Dendritic cell treated with granulocyte-macrophage colony-stimulating factor and Interleukin-4, amounts not matched to agents 40 ng/mL and 50 ng/mL, for 4 days (primary cell): ENCODE data around the gene RBM19.

Source experiments
- H3K27ac Mint-ChIP-seq: one replicate; pipeline ENCODE4 v1.8.0; 2022; ENCODE audit warnings: mild to moderate bottlenecking, mixed read lengths
- H3K27me3 Mint-ChIP-seq: one replicate; pipeline ENCODE4 v1.8.0; 2022; ENCODE audit warnings: mild to moderate bottlenecking, mixed read lengths
- H3K36me3 Mint-ChIP-seq: one replicate; pipeline ENCODE4 v1.8.0; 2022; ENCODE audit warnings: low read depth, mixed read lengths
- H3K4me1 Mint-ChIP-seq: one replicate; pipeline ENCODE4 v1.8.0; 2022; ENCODE audit warnings: low read depth, mixed read lengths
- H3K4me3 Mint-ChIP-seq: one replicate; pipeline ENCODE4 v1.8.0; 2022; ENCODE audit warnings: mild to moderate bottlenecking, moderate library complexity, mixed read lengths
- H3K9me3 Mint-ChIP-seq: one replicate; pipeline ENCODE4 v1.8.0; 2022; ENCODE audit warnings: mixed read lengths
- intact Hi-C: fragments of 100-400 bp; cut with micrococcal nuclease; formaldehyde crosslinking; loops from one replicate; pipeline ENCODE4 v1.15.0; 2022

The RBM19 gene

GRCh38 chr12:113855998-113856397 is 110.1 kb downstream of the RBM19 start:
- Mint-ChIP-seq H3K4me1 (peaks cover 23% of the 10 kb centered on the region), H3K27me3 (no peaks in the 10 kb centered on the region), H3K9me3 (no peaks in the 10 kb centered on the region), H3K4me3 (no peak overlapping the region), H3K36me3 (peaks cover 35% of the 10 kb centered on the region), H3K27ac (no peak overlapping the region)
- intact Hi-C loops = no loop called here

GRCh38 chr12:113854385-113855142 is 111.6 kb downstream of the RBM19 start:
- Mint-ChIP-seq H3K36me3 (peaks cover 35% of the 10 kb centered on the region), H3K4me1 (peaks cover 13% of the 10 kb centered on the region), H3K27ac (no peak overlapping the region), H3K9me3 (no peaks in the 10 kb centered on the region), H3K4me3 (no peak overlapping the region), H3K27me3 (no peaks in the 10 kb centered on the region)
- intact Hi-C loops = no loop called here

GRCh38 chr12:113853491-113853890 is 112.6 kb downstream of the RBM19 start:
- Mint-ChIP-seq H3K36me3 (peaks cover 38% of the 10 kb centered on the region), H3K4me3 (no peak overlapping the region), H3K27me3 (no peaks in the 10 kb centered on the region), H3K9me3 (no peaks in the 10 kb centered on the region), H3K27ac (no peak overlapping the region), H3K4me1 (peaks cover 3% of the 10 kb centered on the region)
- intact Hi-C loops = no loop called here

- intact Hi-C loops = no loop called here
- Mint-ChIP-seq H3K27me3 (no peaks in the 10 kb centered on the region), H3K4me1 (no peaks in the 10 kb centered on the region), H3K36me3 (peaks cover 38% of the 10 kb centered on the region), H3K27ac (no peak overlapping the region), H3K4me3 (no peak overlapping the region), H3K9me3 (no peaks in the 10 kb centered on the region)
Measured at GRCh38 chr12:113852695-113853490, 113.2 kb downstream of the RBM19 start.

- peaks cover 38% of the 10 kb centered on the region for H3K36me3 Mint-ChIP-seq
- H3K4me1 Mint-ChIP-seq = no peaks in the 10 kb centered on the region
- no peaks in the 10 kb centered on the region for H3K27me3 Mint-ChIP-seq
- intact Hi-C loops = no loop called here
- H3K4me3 Mint-ChIP-seq = no peak overlapping the region
- H3K9me3 Mint-ChIP-seq = no peaks in the 10 kb centered on the region
- no peak overlapping the region for H3K27ac Mint-ChIP-seq
Measured at GRCh38 chr12:113852264-113852663, 113.9 kb downstream of the RBM19 start.

- H3K9me3 Mint-ChIP-seq = no peaks in the 10 kb centered on the region
- intact Hi-C loops = no loop called here
- H3K4me3 Mint-ChIP-seq = no peak overlapping the region
- H3K4me1 Mint-ChIP-seq = no peaks in the 10 kb centered on the region
- no peaks in the 10 kb centered on the region for H3K27me3 Mint-ChIP-seq
- H3K36me3 Mint-ChIP-seq = peaks cover 29% of the 10 kb centered on the region
- no peak overlapping the region for H3K27ac Mint-ChIP-seq
Measured at GRCh38 chr12:113850309-113851056, 115.6 kb downstream of the RBM19 start.

- Mint-ChIP-seq H3K27ac (no peak overlapping the region), H3K36me3 (peaks cover 55% of the 10 kb centered on the region)
Measured at GRCh38 chr12:113847856-113848255, 118.3 kb downstream of the RBM19 start.

GRCh38 chr12:113846883-113847755 is 119.0 kb downstream of the RBM19 start:
- Mint-ChIP-seq H3K4me3 (no peak overlapping the region), H3K36me3 (peaks cover 62% of the 10 kb centered on the region), H3K9me3 (no peaks in the 10 kb centered on the region), H3K27ac (no peak overlapping the region), H3K27me3 (no peaks in the 10 kb centered on the region), H3K4me1 (no peaks in the 10 kb centered on the region)
- intact Hi-C loops = no loop called here

More at GRCh38 chr12:113847856-113848255, 118.3 kb downstream of the RBM19 start:
- Mint-ChIP-seq H3K9me3 (no peaks in the 10 kb centered on the region), H3K27me3 (no peaks in the 10 kb centered on the region), H3K4me3 (no peak overlapping the region), H3K4me1 (no peaks in the 10 kb centered on the region)
- intact Hi-C loops = no loop called here

- intact Hi-C loops = no loop called here
- Mint-ChIP-seq H3K27ac (no peak overlapping the region), H3K4me3 (no peak overlapping the region), H3K9me3 (no peaks in the 10 kb centered on the region), H3K4me1 (no peaks in the 10 kb centered on the region), H3K36me3 (peaks cover 62% of the 10 kb centered on the region), H3K27me3 (no peaks in the 10 kb centered on the region)
Measured at GRCh38 chr12:113845900-113846674, 120.0 kb downstream of the RBM19 start.

- H3K4me1 Mint-ChIP-seq = no peaks in the 10 kb centered on the region
- intact Hi-C loops = no loop called here
- H3K36me3 Mint-ChIP-seq = peaks cover 73% of the 10 kb centered on the region
- H3K4me3 Mint-ChIP-seq = no peak overlapping the region
- no peaks in the 10 kb centered on the region for H3K27me3 Mint-ChIP-seq
- no peak overlapping the region for H3K27ac Mint-ChIP-seq
- no peaks in the 10 kb centered on the region for H3K9me3 Mint-ChIP-seq
Measured at GRCh38 chr12:113844495-113845210, 121.5 kb downstream of the RBM19 start.

GRCh38 chr12:113842699-113843098 is 123.4 kb downstream of the RBM19 start:
- H3K4me3 Mint-ChIP-seq = no peak overlapping the region
- H3K27ac Mint-ChIP-seq = no peak overlapping the region
- peaks cover 63% of the 10 kb centered on the region for H3K36me3 Mint-ChIP-seq
- intact Hi-C loops = no loop called here
- no peaks in the 10 kb centered on the region for H3K4me1 Mint-ChIP-seq
- H3K27me3 Mint-ChIP-seq = no peaks in the 10 kb centered on the region
- no peaks in the 10 kb centered on the region for H3K9me3 Mint-ChIP-seq

GRCh38 chr12:113841786-113842185 is 124.3 kb downstream of the RBM19 start:
- Mint-ChIP-seq H3K27me3 (no peaks in the 10 kb centered on the region), H3K36me3 (peaks cover 58% of the 10 kb centered on the region), H3K9me3 (no peaks in the 10 kb centered on the region), H3K4me1 (no peaks in the 10 kb centered on the region), H3K4me3 (no peak overlapping the region), H3K27ac (no peak overlapping the region)
- intact Hi-C loops = no loop called here
